Tibial nerve (tissue), 4 donors: ENCODE measurements around the gene FBXL7. TPM values are rescaled to one million over a fixed set of nuclear protein-coding genes. Genes with fewer than 3 reads are reported as not detected.

Source experiments
- DNase-seq, 2 donors: peaks; one replicate each; pipeline ENCODE4 v3.0.0-alpha.2; 2019; ENCODE audit warnings: low spot score in 2 of 2
- H3K27ac ChIP-seq, 4 donors: fragments of 200-600 bp; sonication (generic) in 3 of 4; one replicate each; pipeline ENCODE4 v1.5.1; 2017 to 2019; ENCODE audit warnings: mild to moderate bottlenecking in 1 of 4
- H3K27me3 ChIP-seq, 2 donors: fragments of 200-600 bp; sonication (generic) in 1 of 2; one replicate each; pipeline versions ENCODE4 v1.5.1 to v1.6.0; 2017 to 2019
- H3K36me3 ChIP-seq, 3 donors: fragments of 200-600 bp; sonication (generic); one replicate each; pipeline ENCODE4 v1.5.1; 2018 to 2019
- H3K4me1 ChIP-seq, 4 donors: fragments of 200-600 bp; sonication (generic) in 3 of 4; one replicate each; pipeline ENCODE4 v1.5.1; 2017 to 2019
- H3K4me3 ChIP-seq, 4 donors: fragments of 200-600 bp; sonication (generic) in 3 of 4; one replicate each; pipeline ENCODE4 v1.5.1; 2017 to 2019; ENCODE audit warnings: mild to moderate bottlenecking in 1 of 4, moderate library complexity in 1 of 4
- H3K9me3 ChIP-seq, 4 donors: fragments of 200-600 bp; sonication (generic) in 3 of 4; one replicate each; pipeline ENCODE4 v1.5.1; 2017 to 2019
- CTCF ChIP-seq, 5 experiments: fragments of 200-600 bp in 3 of 5; fragments of 450-650 bp in 2 of 5; sonication (generic) in 3 of 5; IDR thresholded peaks; one replicate each; pipeline ENCODE4 v1.5.1; 2016 to 2019; ENCODE audit warnings: antibody characterized with exemption in 5 of 5, mild to moderate bottlenecking in 3 of 5, moderate library complexity in 2 of 5
- EP300 ChIP-seq, 2 donors: sonication (generic); formaldehyde crosslinking; IDR thresholded peaks; one replicate each; pipeline ENCODE4 v1.6.1; 2017; ENCODE audit warnings: antibody characterized with exemption in 2 of 2, mild to moderate bottlenecking in 1 of 2
- POLR2A ChIP-seq, 2 donors: fragments of 450-650 bp; IDR thresholded peaks; one replicate each; pipeline ENCODE4 v1.6.1; 2017; ENCODE audit warnings: antibody characterized with exemption in 2 of 2, mild to moderate bottlenecking in 2 of 2, moderate library complexity in 2 of 2
- WGBS, 2 donors: methylation state at CpG; one replicate each; pipeline ENCODE4 v1.1.5; 2018; 5-methylcytosine and 5-hydroxymethylcytosine counted together
- total RNA-seq, 4 donors: library from RNA; depleted of rRNA; stranded (reverse); fragments of >200 nt; gene quantifications; one replicate each; pipeline ENCODE4 v1.1.0, GENCODE V29; 2016

Gene FBXL7
- total RNA-seq, 4 donors from 2014 or later = 33.6 to 54.5 (median 40.9) TPM

GRCh38 chr5:15897656-15898055 lies 397.7 kb downstream of the FBXL7 start:
- TF ChIP-seq CTCF (IDR thresholded peaks at IDR 0.05) = no peak
- no peak for TF ChIP-seq POLR2A (IDR thresholded peaks at IDR 0.05)
- TF ChIP-seq EP300 (IDR thresholded peaks at IDR 0.05) = no peak
- Histone ChIP-seq H3K27ac (no peak overlapping the region), H3K36me3 (no peaks in the 10 kb centered on the region), H3K9me3 (no peaks in the 10 kb centered on the region), H3K27me3 (no peaks in the 10 kb centered on the region), H3K4me1 (peaks cover 0 to 12% (median 2%) of the 10 kb centered on the region in 4 donors), H3K4me3 (no peak overlapping the region)
- 80 to 90% methylated on average over 3 of the region's 3 CpGs for WGBS, 2 donors
- DNase-seq = peak in 1 of 2 donors; percentile 30

- Histone ChIP-seq H3K27me3 (no peaks in the 10 kb centered on the region), H3K4me3 (no peak overlapping the region), H3K9me3 (no peaks in the 10 kb centered on the region), H3K27ac (no peak overlapping the region), H3K36me3 (no peaks in the 10 kb centered on the region), H3K4me1 (peaks cover 0 to 21% (median 2%) of the 10 kb centered on the region in 4 donors)
- no peak for DNase-seq
- WGBS, 2 donors = 87 to 94% methylated on average over 6 of the region's 6 CpGs
- TF ChIP-seq CTCF (IDR thresholded peaks at IDR 0.05) (no peak), POLR2A (IDR thresholded peaks at IDR 0.05) (no peak), EP300 (IDR thresholded peaks at IDR 0.05) (no peak)
These were observed 398.7 kb downstream of the FBXL7 start for GRCh38 chr5:15898641-15899040.

GRCh38 chr5:15899481-15899880 lies 399.5 kb downstream of the FBXL7 start:
- no peak for DNase-seq
- no peaks in the 10 kb centered on the region for H3K9me3 ChIP-seq
- WGBS, 2 donors = 98 to 100% methylated on average over 1 of the region's 1 CpG
- no peaks in the 10 kb centered on the region for H3K27me3 ChIP-seq
- H3K4me1 ChIP-seq = peaks cover 0 to 29% (median 2%) of the 10 kb centered on the region in 4 donors
- no peak for TF ChIP-seq EP300 (IDR thresholded peaks at IDR 0.05)
- TF ChIP-seq CTCF (IDR thresholded peaks at IDR 0.05) = no peak
- TF ChIP-seq POLR2A (IDR thresholded peaks at IDR 0.05) = no peak
- H3K36me3 ChIP-seq = no peaks in the 10 kb centered on the region
- H3K27ac ChIP-seq = no peak overlapping the region
- no peak overlapping the region for H3K4me3 ChIP-seq

- H3K9me3 ChIP-seq = no peaks in the 10 kb centered on the region
- no peak overlapping the region for H3K27ac ChIP-seq
- H3K4me1 ChIP-seq = peaks cover 0 to 44% (median 6%) of the 10 kb centered on the region in 4 donors
- no peaks in the 10 kb centered on the region for H3K36me3 ChIP-seq
- H3K4me3 ChIP-seq = no peak overlapping the region
- WGBS, 2 donors = 36 to 49% methylated on average over 2 of the region's 2 CpGs
- no peak for DNase-seq
- TF ChIP-seq EP300 (IDR thresholded peaks at IDR 0.05) (no peak), POLR2A (IDR thresholded peaks at IDR 0.05) (no peak), CTCF (IDR thresholded peaks at IDR 0.05) (no peak)
- H3K27me3 ChIP-seq = no peaks in the 10 kb centered on the region
These were observed 401.2 kb downstream of the FBXL7 start for GRCh38 chr5:15901151-15901550.

GRCh38 chr5:15902066-15902465 lies 402.1 kb downstream of the FBXL7 start:
- no peak for DNase-seq
- H3K27me3 ChIP-seq = no peaks in the 10 kb centered on the region
- H3K36me3 ChIP-seq = no peaks in the 10 kb centered on the region
- TF ChIP-seq CTCF (IDR thresholded peaks at IDR 0.05) (no peak), POLR2A (IDR thresholded peaks at IDR 0.05) (no peak), EP300 (IDR thresholded peaks at IDR 0.05) (no peak)
- peaks cover 0 to 44% (median 6%) of the 10 kb centered on the region in 4 donors for H3K4me1 ChIP-seq
- WGBS, 2 donors = 60 to 67% methylated on average over 6 of the region's 6 CpGs
- no peak overlapping the region for H3K27ac ChIP-seq
- H3K4me3 ChIP-seq = no peak overlapping the region
- no peaks in the 10 kb centered on the region for H3K9me3 ChIP-seq
